HG03457 (cell line): ENCODE results near the gene BEST4.
"Not testable (repeated sequence)": the region's sequence is repeated elsewhere in the genome, so short reads cannot be mapped to it uniquely, and the experiment has no call there.

Experiments
- ATAC-seq: cut with Tn5 transposase; IDR thresholded peaks from one replicate; pipeline ENCODE4 v1.9.1; 2021; ENCODE audit warnings: moderate number of reproducible peaks; ENCODE audit not compliant: unreplicated experiment

The BEST4 gene

DNA sequence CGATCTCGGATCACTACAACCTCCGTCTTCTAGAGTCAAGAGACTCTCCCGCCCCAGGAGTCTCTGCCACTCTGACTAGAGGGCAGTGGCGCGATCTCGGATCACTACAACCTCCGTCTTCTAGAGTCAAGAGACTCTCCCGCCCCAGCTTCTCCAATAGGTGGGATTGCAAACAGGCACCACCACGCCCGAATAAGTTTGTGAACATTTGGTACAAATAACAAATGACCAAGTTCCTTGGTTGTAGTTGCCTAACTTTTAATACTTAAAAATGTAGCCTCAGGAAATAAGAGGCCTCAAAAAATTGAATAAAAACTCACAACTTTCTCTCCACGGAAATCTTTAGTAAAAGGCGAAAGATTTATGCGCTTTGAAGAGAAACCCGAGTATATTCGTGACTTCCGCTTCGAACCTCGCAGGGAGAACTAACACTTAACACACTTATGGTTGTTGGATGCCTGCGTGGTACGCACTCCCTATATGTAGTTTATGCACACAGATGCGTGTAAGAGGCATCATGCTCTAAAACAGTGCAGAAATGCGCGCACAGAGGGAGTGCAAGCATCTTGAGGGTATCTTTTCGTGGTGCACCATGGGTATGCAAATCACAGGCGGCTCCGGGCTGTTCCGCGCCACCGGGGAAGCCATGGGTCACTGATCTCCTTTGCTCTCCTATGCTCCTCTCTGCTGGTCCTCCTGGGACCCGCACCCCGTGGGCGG is 31.8 kb upstream of the BEST4 start:
- ATAC-seq = peak; percentile 78

DNA sequence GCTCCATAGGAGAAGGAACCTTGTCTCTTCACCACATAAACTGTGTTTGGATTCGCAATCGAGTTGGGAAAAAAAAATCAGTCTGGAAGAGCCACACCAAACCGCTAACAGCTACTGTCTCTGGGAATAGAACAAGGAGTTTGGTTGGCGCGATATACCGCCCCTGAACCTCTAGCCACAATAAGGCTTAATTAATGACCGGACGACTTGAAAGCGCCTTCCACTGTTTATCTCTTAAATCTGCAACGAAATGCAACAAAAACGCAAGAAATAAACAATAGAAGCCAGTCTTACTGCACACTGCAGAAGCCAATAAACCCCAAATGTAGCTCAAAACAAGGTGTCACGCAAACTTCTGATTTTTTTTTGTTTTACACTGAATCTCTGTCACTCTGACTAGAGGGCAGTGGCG is 31.2 kb upstream of the BEST4 start:
- peak; percentile 18 for ATAC-seq

DNA sequence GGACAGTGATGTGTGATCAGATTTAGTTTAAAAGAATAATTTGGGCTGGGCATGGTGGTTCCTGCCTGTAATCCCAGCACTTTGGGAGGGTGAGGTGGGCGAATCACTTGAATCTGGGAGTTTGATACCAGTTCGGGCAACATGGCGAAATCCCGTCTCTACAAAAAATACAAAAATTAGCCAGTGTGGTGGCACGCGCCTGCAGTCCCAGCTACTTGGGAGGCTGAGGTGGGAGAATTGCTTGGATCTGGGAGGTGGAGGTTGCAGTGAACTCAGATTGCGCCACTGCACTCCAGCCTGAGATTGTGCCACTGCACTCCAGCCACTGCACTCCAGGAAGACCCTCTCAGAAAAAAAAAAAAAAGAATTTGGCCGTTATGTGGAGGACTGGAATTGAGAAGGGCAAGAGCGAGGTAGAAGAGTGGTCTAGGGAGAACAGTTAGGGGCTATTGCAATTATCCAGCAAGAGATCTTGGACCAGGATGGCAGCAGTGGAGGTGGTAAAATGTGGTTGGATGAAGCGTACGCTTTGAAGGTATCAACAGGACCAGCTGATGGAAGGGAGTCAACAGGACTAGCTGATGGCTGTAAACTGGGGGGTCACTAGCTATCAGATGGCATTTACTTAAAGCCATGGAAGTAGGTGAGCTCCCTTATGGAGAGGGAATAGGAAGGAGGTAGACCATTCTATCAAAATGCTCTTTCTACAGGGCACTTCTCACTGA is 30.0 kb upstream of the BEST4 start:
- no peak for ATAC-seq

GRCh38 chr1:44817307-44817706 is 29.3 kb upstream of the BEST4 start:
- ATAC-seq = no peak

DNA sequence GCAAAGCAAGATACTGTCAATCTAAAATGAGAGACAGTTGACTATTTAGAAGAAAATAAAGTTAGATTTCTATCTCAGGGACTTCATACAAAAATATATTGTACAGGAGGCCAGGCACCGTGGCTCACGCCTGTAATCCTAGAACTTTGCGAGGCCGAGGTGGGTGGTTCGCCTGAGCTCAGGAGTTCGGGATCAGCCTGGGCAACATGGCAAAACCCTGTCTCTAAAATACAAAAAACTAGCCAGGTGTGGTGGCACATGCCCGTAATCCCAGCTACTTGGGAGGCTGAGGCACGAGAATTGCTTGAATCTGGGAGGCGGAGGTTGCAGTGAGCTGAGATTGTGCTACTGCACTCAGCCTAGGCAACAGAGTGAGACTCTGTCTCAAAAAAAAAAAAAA is 28.0 kb upstream of the BEST4 start:
- not testable (repeated sequence) for ATAC-seq

GRCh38 chr1:44812822-44813543 is 25.0 kb upstream of the BEST4 start:
- ATAC-seq = no peak

DNA sequence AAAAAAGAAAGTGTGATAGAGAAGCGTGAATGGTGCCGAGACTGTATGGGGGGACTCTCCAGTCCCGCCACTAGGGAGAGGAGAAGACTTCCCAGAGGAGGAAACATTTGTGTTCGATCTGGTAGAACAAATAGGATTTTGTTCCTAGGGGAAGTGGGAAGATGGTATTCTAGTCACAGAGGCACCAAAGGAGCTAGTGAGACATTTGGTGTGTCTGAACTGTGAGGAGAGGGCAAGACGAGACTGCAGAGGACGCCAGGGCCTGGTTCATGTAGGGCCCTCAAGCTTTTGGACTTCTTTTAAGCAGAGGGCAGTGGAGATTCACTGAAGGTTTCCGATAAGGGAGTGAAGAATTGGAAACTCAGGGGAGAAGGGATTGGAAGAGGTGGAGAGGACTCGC is 23.3 kb upstream of the BEST4 start:
- ATAC-seq = no peak

- ATAC-seq = not testable (repeated sequence)
Observed at GRCh38 chr1:44810762-44811105, 22.8 kb upstream of the BEST4 start.

DNA sequence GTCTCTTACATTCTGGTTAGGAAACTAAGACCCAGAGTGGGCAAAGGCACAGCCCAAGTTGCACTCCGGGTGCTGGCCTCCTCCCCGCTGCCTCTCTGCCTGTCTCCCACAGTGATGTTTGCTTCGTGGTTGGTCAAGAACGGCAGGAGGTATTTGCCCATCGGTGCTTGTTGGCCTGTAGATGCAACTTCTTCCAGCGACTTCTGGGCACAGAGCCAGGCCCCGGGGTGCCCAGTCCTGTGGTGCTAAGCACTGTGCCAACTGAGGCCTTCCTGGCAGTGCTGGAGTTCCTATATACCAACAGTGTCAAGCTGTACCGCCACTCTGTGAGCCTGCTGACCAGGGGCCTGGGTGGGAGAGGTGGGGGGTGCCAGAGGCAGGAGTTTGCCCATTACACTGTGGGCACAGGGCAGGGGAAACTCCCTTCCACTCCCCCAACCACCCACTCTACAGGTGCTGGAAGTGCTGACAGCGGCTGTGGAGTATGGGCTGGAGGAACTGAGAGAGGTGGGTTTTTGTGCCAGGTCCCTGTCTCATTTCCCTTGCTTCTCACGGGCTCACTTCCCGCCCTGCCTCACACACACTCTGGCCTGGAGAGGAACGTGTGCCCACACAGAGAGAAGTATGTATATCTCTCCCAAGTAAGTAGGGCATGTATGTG is 22.3 kb upstream of the BEST4 start:
- no peak for ATAC-seq

DNA sequence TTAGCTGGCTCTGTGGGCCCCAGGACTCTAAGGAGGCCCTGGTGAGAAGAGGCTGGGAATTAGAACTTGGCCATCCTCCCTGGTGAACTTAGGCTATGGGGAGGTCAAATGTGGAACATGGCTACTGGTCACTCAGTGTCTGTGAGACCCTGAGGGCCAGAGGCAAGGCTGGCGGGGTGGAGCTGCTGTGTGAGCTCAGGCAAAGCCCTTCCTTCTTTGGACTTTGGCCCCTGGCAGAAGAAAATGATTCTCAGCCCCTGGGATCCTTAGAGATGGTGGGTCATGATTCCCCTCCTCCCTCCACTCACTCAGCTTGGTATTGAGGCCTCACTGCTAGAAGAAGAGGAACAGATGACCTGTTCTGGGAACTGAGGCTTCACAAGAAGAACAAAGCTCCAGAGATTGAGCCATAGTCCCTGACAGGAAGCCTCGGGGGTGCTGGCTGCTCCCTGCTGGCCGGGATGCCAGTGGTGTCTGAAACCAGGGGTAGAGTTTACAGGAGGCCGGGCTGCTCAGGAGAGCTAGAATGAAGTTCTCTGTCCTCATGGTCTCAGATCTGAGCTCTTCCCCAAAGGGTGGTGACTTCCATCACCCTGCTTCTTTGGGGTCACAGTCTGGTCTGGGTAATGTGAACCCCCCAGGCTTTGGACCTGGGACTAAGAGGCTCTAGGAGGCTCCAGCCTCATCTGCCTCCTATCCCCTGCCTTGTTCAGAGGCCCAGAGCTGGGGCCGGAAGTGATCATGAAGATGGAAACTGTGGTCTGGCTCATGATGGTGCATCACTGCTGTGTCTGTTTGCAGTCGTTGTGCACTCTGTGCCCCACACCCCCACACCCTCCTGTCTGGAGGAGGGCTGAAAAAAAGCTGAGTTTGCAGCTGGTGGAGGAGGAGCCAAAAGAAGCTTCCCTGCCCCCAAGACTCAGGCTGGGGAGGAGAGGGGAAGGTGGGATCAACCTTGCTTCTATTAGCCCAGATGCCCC is 21.3 kb upstream of the BEST4 start:
- no peak for ATAC-seq

DNA sequence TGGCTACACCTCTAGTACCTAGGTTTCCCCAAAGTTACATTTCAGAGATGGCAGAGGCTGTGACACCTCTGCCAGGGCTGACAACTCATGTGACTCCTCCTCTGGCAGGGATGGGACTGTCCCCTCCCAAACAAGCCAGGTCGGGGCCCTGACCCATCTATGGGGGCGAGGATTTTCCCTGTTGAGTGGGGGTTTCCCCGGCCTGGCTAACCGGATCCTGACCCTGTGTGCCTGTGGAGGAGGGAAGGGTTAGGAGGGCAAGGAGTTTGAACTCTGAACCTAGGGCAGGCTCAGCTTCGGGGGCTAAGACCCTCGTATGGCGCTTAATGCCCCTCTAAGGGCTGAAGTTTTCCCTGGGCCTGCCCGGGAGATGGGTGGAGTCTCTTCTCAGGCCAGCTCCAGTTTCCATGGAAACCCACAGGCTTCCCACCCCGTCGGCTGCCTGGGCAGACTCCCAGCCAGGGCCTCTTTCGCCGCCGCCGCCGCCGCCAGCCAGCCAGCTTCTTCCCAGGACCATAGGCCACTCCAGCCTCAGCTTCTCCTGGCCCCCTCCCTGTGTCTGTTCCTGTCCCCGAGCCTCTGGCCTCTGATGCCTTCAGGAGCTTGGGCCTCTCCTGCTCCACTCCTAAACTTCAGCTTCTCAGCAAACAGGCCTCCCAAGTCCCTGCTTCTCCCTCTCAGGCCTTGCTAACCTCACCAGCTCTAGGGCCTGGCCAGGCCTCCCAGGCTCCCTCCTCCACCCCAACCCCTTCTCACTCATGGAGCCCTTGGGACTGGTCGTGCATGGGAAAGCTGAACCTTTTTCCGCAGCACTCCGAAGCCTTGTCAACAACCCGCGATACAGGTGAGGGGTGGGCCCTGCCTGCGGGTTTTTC is 20.3 kb upstream of the BEST4 start, which contains the start of gene BTBD19:
BTBD19 (plus strand) TSS at position 461 of the 875 bp plus-strand sequence; CDS start at position 759, 298 bp downstream.
- ATAC-seq = no peak

- no peak for ATAC-seq
Observed at GRCh38 chr1:44807364-44808062, 19.5 kb upstream of the BEST4 start.

DNA sequence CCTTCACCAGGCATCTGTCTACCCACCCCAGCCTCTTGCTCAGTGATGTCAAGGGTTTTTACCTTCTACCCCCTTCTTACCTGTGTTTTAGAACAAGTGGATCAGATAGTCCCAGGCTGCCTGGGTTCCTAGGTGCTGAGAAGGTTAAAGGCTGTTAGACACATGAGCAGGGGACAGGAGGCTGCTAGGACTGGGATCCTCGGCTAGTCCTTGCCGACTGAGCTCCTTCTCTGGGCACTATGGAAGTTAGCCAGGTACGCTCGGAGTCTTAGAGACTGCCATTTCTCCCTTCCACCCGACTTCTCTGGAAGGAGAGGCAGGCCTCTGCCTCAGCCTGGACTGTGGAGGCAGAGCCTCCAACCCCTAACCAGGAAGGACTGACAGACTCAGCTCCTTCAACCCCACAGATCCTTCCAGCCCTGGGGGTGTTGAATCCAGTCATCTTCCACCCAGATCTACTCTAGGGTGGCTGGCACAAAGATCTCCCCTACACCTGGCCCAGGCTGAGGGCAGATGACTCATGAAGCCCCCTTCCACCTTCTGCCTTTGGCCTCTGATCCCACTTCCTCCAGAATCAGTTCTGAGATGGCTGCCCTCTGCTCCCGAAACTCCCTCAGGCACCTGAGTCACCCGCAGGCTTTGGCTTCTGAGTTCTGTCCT is 18.9 kb upstream of the BEST4 start, which contains the start of gene DYNLT4:
DYNLT4 (minus strand) TSS at position 648 of the 660 bp plus-strand sequence. CDS start 683 bp downstream, outside the sequence.
- no peak for ATAC-seq

- ATAC-seq = no peak
Observed at GRCh38 chr1:44806025-44806703, 18.2 kb upstream of the BEST4 start.

DNA sequence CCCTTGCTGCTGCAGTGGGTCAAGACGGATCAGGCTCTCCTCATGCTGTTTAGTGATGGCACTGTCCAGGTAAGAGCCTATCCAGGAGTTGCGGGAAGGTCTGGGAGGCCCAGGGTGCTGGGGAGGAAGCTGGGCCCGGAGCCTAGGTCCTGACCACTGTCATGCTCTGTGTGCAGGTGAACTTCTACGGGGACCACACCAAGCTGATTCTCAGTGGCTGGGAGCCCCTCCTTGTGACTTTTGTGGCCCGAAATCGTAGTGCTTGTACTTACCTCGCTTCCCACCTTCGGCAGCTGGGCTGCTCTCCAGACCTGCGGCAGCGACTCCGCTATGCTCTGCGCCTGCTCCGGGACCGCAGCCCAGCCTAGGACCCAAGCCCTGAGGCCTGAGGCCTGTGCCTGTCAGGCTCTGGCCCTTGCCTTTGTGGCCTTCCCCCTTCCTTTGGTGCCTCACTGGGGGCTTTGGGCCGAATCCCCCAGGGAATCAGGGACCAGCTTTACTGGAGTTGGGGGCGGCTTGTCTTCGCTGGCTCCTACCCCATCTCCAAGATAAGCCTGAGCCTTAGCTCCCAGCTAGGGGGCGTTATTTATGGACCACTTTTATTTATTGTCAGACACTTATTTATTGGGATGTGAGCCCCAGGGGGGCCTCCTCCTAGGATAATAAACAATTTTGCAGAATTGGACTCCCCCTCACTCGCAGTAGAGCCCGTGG is 17.5 kb upstream of the BEST4 start:
- ATAC-seq = no peak

DNA sequence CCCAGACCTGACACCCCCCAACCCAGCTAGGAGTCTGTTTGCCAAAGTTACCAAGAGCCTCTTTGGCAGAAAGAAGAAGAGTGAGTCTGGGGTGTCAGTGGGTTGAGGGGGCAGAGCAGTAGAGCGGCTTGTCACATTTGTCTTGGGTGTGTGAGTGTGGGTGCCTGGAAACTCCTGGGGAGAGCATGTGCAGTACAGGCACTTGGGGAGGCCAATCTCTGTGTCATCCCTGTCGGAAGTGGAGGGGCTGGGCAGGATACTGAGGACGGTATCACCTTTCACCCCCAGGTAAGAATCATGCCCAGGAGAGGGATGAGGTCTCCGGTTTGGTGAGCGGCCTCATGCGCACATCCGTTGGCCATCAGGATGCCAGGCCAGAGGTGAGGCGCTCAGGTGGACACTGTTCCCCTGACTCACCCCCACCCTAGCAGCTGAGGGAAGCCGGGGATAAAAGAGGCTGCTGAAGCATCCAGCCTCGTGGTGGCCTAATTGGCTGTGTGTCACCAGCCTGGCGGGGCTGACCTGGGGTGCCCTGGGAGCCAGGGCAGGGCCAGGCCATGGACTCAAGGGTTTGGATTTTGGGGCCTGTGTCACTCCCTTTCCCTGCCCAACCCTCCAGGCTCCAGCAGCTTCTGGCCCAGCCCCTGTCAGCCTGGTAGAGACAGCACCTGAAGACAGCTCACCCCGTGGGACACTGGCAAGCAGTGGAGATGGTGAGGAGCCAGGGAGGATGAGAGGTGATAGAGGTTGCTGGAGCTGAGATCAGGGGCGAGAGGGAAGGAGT is 15.5 kb upstream of the BEST4 start:
- ATAC-seq = no peak
